T47D (cell line): Measurements from ENCODE around the gene DIP2C.

ENCODE experiments used
- DNase-seq, 2 experiments: peaks; one replicate each; pipeline versions ENCODE4 v3.0.0 to v3.0.0-alpha.2; 2011 to 2012; ENCODE audit warnings: low read depth in 1 of 2, low spot score in 1 of 2
- JUND ChIP-seq: IDR thresholded peaks from 2 replicates; pipeline ENCODE4 v1.6.1; 2012; ENCODE audit warnings: low read depth
- in situ Hi-C: cut with HindIII; loops from 2 replicates; pipeline ENCODE4 v1.10.0; 2016; ENCODE audit warnings: low sequenced_read_pairs, low pct_unique_long_range_greater_than_20kb

Gene DIP2C

DNA sequence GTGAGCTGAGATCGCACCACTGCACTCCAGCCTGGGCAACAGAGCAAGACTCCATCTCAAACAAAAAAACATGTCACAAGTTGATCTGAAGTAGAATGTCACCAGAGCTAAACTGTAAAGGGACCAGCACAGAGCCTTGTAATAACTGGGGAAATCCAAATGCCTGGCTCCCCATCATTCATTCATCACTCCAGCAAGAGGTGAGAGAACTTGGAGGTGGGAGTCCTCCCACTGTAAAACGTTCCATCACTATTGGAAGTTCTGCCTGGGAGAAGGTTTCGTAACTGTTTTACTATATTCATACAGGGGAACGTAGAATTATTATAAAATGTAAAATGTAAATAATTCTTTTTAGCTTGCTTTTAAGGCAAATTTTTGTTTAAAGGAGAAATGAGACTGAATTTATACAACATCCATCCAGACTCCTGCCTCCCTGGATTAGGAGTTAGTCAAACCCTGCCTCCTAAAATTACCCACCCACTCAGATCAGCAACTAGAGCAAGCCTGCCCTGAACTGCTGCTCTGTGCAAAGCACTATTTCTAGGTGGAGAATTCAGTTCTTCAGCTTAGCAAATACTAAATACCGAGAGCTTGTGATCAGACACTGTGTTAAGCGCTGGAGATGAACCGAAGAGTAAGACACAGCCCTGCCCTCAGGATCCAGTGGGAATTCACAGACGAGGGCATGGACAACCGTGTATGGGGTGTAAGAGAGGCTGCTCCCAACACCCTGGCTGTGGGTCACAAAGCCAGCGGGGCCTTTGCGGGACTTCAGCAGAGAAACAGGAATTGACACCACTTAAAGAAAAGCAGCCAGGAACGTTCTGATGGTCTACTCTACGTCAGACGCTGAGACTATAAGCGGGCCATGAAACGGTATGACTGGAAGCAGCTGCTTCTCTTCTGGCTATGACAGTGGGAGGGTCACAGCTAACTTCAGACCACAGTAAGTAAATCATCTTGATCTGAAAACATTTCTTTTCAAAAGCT is 345.9 kb downstream of the DIP2C start:
- in situ Hi-C loops = no loop called here
- no peak for TF ChIP-seq JUND
- DNase-seq = no peak

DNA sequence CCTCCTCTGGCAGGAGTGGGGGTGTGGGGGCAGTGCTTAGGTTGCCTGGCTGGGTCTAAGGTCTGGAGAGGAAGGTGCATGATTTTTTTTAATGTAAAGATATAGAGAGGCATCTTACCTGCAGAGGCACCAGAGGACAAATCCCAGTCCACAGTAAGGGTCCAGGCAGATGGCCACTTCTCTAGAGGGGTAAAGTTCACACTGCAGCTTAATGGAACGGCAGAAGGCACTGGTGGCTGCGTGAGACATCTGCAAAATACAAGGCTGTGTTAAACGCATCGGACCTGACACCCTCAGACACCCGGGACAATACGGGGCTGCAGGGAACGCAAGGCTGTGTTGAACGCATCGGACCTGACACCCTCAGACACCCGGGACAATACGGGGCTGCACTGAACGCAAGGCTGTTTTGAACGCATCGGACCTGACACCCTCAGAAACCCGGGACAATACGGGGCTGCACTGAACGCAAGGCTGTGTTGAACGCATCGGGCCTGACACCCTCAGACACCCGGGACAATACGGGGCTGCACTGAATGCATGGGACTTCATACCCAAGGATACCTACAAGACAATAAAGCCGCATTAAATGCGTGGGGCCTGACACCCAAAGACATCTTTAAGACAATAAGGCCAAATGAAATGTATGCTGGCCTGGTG is 348.3 kb downstream of the DIP2C start:
- no peak for DNase-seq
- no peak for TF ChIP-seq JUND
- in situ Hi-C loops = no loop called here

DNA sequence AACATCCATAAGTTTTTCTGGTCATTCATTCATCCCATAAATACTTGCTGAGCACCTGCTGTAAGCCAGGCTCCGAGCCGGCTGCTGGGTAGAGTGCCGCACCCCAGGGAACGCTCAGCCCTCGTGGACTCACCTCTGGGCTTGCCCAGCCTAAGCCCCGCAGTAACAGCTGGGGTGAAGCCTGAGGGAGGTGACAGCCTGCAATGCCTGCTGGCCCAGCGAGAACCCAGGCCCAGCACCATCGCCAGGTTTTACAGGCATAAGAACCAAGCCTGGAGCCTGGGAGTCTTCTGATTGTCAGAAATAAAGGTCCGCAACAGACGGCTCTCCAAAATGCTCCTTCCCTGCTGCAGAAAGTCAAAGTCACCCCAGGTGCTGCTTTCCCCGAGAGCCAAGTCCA is 348.8 kb downstream of the DIP2C start:
- TF ChIP-seq JUND = no peak
- in situ Hi-C loops = no loop called here
- no peak for DNase-seq

DNA sequence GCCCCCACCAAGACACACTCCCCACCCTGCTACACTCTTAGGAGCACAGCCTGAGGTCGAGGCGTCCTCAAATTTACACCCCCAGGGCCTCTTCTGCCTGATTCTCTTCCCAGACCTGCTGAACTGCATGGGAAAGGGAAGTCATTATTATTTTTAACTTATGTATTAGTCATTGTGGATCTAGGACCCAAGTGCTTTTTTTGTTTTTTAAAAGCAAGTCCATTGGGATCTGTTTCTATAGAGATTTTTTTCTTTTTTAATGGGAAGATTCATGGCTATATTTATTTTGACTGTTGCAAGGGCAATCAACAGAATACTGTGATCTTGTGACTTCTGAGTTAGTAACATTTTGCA is 350.5 kb downstream of the DIP2C start:
- in situ Hi-C loops = no loop called here
- TF ChIP-seq JUND = no peak

DNA sequence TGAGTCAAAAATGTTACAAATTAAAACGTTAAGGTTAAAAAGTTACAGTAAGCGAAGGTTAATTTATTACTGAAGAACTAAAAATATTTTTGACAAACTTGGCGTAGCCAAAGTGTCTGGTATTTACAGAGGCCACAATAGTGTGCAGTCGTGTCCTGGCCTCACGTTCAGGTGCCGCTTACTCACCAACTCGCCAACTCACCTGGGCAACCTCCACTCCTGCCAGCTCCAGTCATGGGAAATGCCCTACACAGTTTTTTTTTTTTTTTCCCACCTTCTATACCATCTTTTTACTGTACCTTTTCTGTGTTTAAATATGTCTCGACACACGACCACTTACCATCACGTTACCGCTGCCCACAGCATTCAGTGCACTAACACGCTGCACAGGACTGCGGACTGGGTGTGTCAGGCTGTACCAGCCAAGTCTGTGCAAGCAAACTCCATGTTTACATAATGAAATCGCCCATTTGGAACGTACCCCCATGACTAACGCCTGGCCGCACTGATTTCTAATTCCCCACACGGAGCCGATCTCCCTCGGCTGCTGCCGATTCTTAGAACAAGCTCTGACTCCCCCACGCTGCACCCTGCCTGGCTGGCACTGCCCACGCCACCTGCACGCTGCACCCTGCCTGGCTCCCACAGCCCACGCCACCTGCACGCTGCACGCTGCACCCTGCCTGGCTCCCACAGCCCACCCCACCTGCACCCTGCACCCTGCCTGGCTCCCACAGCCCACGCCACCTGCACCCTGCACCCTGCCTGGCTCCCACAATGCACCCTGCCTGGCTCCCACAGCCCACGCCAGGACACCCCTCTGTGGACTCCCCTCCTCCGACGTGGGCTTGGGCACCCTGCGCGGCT is 351.1 kb downstream of the DIP2C start:
- DNase-seq = no peak
- TF ChIP-seq JUND = no peak
- in situ Hi-C loops = no loop called here

More for the DNA sequence above, 350.5 kb downstream of the DIP2C start:
- DNase-seq = peak in 1 of 2 experiments; percentile 44

DNA sequence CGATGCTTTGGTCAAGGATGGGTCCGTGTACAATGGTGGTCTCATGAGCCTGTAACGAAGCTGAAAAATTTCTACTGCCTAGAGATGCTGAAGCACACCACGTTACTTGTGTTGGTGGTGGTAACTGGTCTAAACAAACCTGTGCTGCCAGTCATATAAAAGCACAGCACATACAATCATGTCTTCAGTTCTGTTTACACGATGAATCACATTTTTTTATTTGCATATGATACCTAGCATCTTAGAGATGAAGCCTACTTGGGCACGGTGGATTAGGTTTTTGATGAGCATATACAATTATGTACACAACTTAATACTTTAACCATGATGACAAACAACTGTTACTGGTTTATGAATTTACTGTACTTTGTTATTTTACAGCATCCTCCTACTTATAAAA is 353.2 kb downstream of the DIP2C start:
- no peak for DNase-seq
- no peak for TF ChIP-seq JUND
- in situ Hi-C loops = no loop called here

DNA sequence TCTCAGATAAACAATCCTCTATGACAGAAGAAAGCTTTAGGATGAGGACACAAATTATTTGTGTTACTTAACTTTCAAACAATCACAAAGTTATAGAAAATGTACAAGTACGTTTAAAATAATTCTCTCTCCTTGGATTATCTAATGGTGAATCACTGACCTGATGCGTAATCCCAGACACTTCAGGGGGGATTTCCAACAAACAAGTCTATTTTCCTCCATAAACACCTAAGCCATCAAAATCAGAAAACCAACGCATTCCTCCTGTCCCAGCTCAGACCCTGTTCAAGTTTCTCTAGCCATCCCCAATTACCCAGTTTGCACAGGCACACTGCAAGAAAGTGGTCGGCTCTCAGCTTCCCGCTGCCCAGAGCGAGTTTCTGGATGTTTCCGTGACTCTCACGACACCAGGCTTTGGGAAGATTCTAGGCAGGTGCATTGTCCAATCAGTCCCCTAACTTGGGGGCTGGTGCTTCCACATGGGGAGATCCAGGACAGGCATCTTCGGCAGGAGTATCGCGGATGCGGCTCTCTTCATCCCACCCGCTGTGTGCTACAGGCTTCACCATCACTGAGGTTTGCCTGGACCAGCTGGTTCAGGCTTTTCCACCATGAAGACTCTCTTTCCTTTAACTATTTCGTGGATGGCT is 354.2 kb downstream of the DIP2C start:
- no peak for TF ChIP-seq JUND
- DNase-seq = no peak
- in situ Hi-C loops = no loop called here

DNA sequence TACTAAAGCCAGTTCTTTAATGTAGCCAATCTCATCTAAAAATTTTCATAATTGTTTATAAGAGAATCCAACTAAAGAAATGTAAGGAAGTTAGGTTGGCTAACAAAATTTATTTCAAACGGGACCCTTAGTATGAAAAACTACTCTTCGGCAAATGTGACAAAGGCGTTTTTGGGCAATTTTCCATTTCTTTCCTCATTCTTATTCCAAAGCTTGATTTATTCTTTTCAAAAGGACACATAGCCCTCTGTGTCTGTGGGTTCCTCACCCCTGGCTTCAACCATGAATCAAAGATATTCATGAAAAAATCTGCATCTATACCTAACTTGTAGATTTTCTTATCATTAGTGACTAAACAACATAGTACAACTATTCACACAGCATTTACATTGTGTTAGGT is 358.3 kb downstream of the DIP2C start:
- no peak for DNase-seq
- in situ Hi-C loops = no loop called here
- TF ChIP-seq JUND = no peak

DNA sequence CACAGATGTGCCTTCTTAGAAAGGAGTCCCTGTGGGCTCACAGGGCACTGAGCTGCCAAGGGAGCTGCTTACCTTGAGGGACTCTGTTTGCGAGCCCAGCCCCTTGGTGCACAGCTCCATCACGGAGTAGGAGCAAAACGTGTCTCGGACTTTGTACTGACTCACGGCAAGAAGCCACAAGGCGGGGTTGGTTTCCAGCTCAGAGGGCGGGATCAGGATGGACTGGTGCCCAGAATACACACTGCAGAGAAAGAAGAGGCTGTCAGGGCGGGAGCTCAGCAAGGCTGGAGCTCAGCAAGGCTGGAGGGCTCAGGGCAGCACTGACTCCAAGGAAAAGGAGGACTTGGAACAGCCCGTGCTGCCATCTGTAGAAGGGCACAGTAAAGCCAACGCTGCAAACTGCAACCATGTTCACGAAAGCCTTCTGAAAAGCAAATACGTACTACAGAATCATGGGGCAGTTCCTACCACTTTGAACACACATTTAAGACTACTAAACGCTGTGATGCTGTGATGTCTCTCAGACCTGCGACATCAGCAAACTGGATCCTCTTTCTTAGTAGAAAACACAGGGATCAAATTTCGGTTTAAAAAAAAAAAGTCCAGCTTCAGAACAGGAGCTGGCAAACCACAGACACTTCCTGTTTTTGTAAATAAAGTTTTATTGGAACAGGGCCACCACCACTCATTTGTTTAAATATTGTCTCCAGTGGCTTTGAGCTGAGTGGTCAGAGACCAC is 359.9 kb downstream of the DIP2C start:
- no peak for TF ChIP-seq JUND
- DNase-seq = peak; percentile 55 to 86
- in situ Hi-C loops = no loop called here

DNA sequence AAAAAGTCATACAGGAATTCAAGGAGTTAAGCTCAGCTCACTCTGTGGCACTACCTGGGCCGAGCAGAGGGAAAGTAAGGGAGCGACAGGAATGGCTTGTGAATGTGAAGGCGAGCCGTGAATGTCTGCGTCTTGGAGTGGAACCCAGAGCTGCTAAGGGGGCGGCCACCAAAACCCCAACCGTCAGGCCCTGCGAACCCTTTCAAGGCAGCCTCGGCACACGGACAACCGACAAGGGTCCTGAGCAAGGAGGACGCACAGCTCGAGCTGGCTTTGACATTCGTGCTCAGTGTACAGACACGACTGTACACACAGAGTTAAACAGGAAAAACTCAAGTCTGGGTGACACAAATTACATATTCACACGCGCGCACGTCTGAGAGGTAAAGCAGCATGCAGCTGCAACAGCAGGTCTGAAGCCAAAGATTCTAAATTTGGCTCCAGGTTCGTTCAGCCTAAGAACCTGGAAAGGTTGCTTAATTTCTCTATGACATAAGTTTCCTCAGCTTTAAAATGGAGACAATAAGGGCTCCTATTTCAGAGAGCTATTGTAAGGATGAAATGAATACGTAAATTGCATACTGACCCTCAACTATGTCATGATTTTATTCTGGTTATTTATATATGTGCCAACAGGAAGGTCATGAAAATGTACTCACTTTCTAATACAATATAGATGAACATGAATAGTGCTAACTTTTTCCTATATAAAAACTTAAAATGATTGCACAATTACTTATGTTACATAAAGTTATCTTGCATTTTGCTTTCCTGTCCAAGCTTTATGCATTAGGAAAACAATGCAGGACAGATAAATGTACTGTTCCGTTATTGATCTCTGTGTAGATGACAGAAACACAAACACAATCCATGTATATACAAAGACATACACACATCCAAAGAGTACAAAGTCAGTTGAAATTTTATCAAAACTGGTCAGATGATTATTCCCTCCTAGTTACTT is 361.3 kb downstream of the DIP2C start:
- no peak for DNase-seq
- in situ Hi-C loops = no loop called here
- no peak for TF ChIP-seq JUND
